IMR-90 (cell line): ENCODE data around the gene GSN. TPM values are rescaled to one million over a fixed set of nuclear protein-coding genes. Genes with fewer than 3 reads are reported as not detected.

Source experiments
- ATAC-seq: fragments of 200-7000 bp; cut with Tn5 transposase; 2 replicates; pipeline ENCODE4 v1.9.1; 2020; ENCODE audit warnings: low read depth, mild to moderate bottlenecking, moderate library complexity
- BruUV-seq: library from RNA; stranded (reverse); fragments of 400-500 nt; replicated peaks from 2 replicates; lab custom pipeline; 2021; lab: Mats Ljungman, UMichigan
- CTCF ChIA-PET: fragments of 300-600 bp; formaldehyde crosslinking; extraction: SDS; loops from one replicate; lab custom pipeline; 2021; ENCODE audit warnings: antibody characterized with exemption; lab: Yijun Ruan, JAX
- POLR2A ChIA-PET: fragments of 300-600 bp; sonication (Branson Sonifier 250); formaldehyde crosslinking; loops from one replicate; lab custom pipeline; 2022; ENCODE audit warnings: antibody characterized with exemption; ENCODE audit not compliant: unreplicated experiment; lab: Charles Lee
- DNase-seq: peaks from one replicate; pipeline ENCODE4 v3.0.0; 2013
- H2AFZ ChIP-seq: replicated peaks from 2 replicates; pipeline ENCODE3; 2013; ENCODE audit warnings: low read length, mild to moderate bottlenecking; ENCODE audit not compliant: poor library complexity
- H2AK5ac ChIP-seq: 2 replicates; pipeline ENCODE4 v1.6.1; 2013; ENCODE audit warnings: low read depth, low read length, inconsistent platforms
- H2AK9ac ChIP-seq: replicated peaks from 2 replicates; pipeline ENCODE3; 2013; ENCODE audit warnings: mild to moderate bottlenecking, low read depth, low read length, moderate library complexity; ENCODE audit not compliant: poor library complexity
- H2BK120ac ChIP-seq: 2 replicates; pipeline ENCODE4 v1.6.1; 2013; ENCODE audit warnings: low read depth, low read length, inconsistent platforms
- H2BK15ac ChIP-seq: 3 replicates; pipeline ENCODE4 v1.6.1; 2013; ENCODE audit warnings: low read depth, low read length, inconsistent platforms
- H2BK20ac ChIP-seq: 2 replicates; pipeline ENCODE4 v1.6.1; 2013; ENCODE audit warnings: low read depth, mild to moderate bottlenecking, inconsistent platforms, low read length, moderate library complexity
- H2BK5ac ChIP-seq: 2 replicates; pipeline ENCODE4 v1.6.1; 2013; ENCODE audit warnings: mild to moderate bottlenecking, low read depth, low read length, inconsistent platforms; ENCODE audit not compliant: poor library complexity, severe bottlenecking
- H3K14ac ChIP-seq: replicated peaks from 2 replicates; pipeline ENCODE4 v1.6.1; 2013; ENCODE audit warnings: low read depth, low read length, inconsistent platforms
- H3K18ac ChIP-seq: 2 replicates; pipeline ENCODE4 v1.6.1; 2013; ENCODE audit warnings: low read depth, low read length, control low read depth
- H3K23ac ChIP-seq: 2 replicates; pipeline ENCODE4 v1.6.1; 2013; ENCODE audit warnings: low read depth, low read length, inconsistent platforms
- H3K27ac ChIP-seq: 2 replicates; pipeline ENCODE4 v1.5.1; 2013; ENCODE audit warnings: mild to moderate bottlenecking, control low read depth, low read length; ENCODE audit not compliant: insufficient read depth
- H3K27me3 ChIP-seq: 2 replicates; pipeline ENCODE4 v1.6.1; 2013; ENCODE audit warnings: low read length; ENCODE audit not compliant: control insufficient read depth, insufficient read depth
- H3K36me3 ChIP-seq: 2 replicates; pipeline ENCODE4 v1.6.1; 2013; ENCODE audit warnings: low read length, mixed read lengths; ENCODE audit not compliant: control insufficient read depth, insufficient read depth
- H3K4ac ChIP-seq: 2 replicates; pipeline ENCODE4 v1.6.1; 2013; ENCODE audit warnings: low read depth, low read length, inconsistent platforms
- H3K4me1 ChIP-seq: 2 replicates; pipeline ENCODE4 v1.6.1; 2013; ENCODE audit warnings: low read length, mixed read lengths; ENCODE audit not compliant: control insufficient read depth, insufficient read depth
- H3K4me2 ChIP-seq: 2 replicates; pipeline ENCODE4 v1.6.1; 2013; ENCODE audit warnings: low read depth, mild to moderate bottlenecking, control low read depth, low read length, moderate library complexity
- H3K4me3 ChIP-seq: 2 replicates; pipeline ENCODE4 v1.5.1; 2013; ENCODE audit warnings: low read depth, mild to moderate bottlenecking, control low read depth, low read length, moderate library complexity; ENCODE audit not compliant: insufficient read depth
- H3K56ac ChIP-seq: 2 replicates; pipeline ENCODE4 v1.6.1; 2013; ENCODE audit warnings: low read length, inconsistent platforms; ENCODE audit not compliant: insufficient read depth; ENCODE audit errors: extremely low read depth
- H3K79me1 ChIP-seq, 2 experiments: 2 replicates each; pipeline ENCODE4 v1.6.1; 2013; ENCODE audit warnings: low read length in 2 of 2, inconsistent platforms in 1 of 2, low read depth in 1 of 2
- H3K9ac ChIP-seq: 2 replicates; pipeline ENCODE4 v1.6.1; 2013; ENCODE audit warnings: low read depth, low read length, control low read depth
- H3K9me1 ChIP-seq: 2 replicates; pipeline ENCODE4 v1.6.1; 2013; ENCODE audit warnings: low read length, inconsistent platforms; ENCODE audit not compliant: insufficient read depth
- H3K9me3 ChIP-seq: 2 replicates; pipeline ENCODE4 v1.6.1; 2013; ENCODE audit warnings: low read length; ENCODE audit not compliant: control insufficient read depth, insufficient read depth
- H4K20me1 ChIP-seq: 2 replicates; pipeline ENCODE4 v1.6.1; 2013; ENCODE audit warnings: low read length, inconsistent platforms; ENCODE audit not compliant: insufficient read depth
- H4K5ac ChIP-seq: 2 replicates; pipeline ENCODE4 v1.6.1; 2013; ENCODE audit warnings: mild to moderate bottlenecking, low read depth, low read length, control low read depth
- H4K8ac ChIP-seq, 2 experiments: 2 replicates each; pipeline ENCODE4 v1.6.1; 2013; ENCODE audit warnings: low read depth in 2 of 2, low read length in 2 of 2, control low read depth in 1 of 2, inconsistent platforms in 1 of 2
- H4K91ac ChIP-seq: 2 replicates; pipeline ENCODE4 v1.6.1; 2013; ENCODE audit warnings: low read depth, low read length, inconsistent platforms; ENCODE audit not compliant: insufficient read depth
- MAFK ChIP-seq: IDR thresholded peaks from 2 replicates; pipeline ENCODE4 v1.6.1; 2012; ENCODE audit warnings: low read depth, low read length, improper control_type of control experiment
- MXI1 ChIP-seq: IDR thresholded peaks from 2 replicates; pipeline ENCODE4 v1.6.1; 2012; ENCODE audit warnings: low read depth, mild to moderate bottlenecking, low read length, moderate library complexity, borderline replicate concordance
- NFE2L2 ChIP-seq: fragments of 150-350 bp; IDR thresholded peaks from 2 replicates; pipeline ENCODE4 v1.6.1; 2016; ENCODE audit warnings: low read depth, mild to moderate bottlenecking, low read length
- POLR2A ChIP-seq: IDR thresholded peaks from 2 replicates; pipeline ENCODE4 v1.6.1; 2012; ENCODE audit warnings: mild to moderate bottlenecking, low read depth, low read length
- RAD21 ChIP-seq: IDR thresholded peaks from 2 replicates; pipeline ENCODE4 v1.6.1; 2012; ENCODE audit warnings: low read length, improper control_type of control experiment
- SMC3 ChIP-seq: fragments of 150-350 bp; IDR thresholded peaks from 2 replicates; pipeline ENCODE4 v1.6.1; 2016; ENCODE audit warnings: low read depth, mild to moderate bottlenecking, antibody characterized with exemption, low read length, moderate library complexity
- WGBS, 2 experiments: methylation state at CpG; one replicate each; pipeline versions ENCODE4 v1.1.5 to v1.1.7; 2013; ENCODE audit warnings: missing lambda C conversion rate in 2 of 2; ENCODE audit not compliant: insufficient read length in 1 of 2; ENCODE audit errors: extremely low coverage in 2 of 2; 5-methylcytosine and 5-hydroxymethylcytosine counted together
- dilution Hi-C: fragments of 300-500 bp; cut with HindIII; formaldehyde crosslinking; loops from one replicate; pipeline ENCODE4 v1.14.3; 2018; ENCODE audit warnings: low sequenced_read_pairs; ENCODE audit not compliant: unreplicated experiment
- in situ Hi-C: fragments of 300-500 bp; cut with MboI; formaldehyde crosslinking; loops from 3 replicates; pipeline ENCODE4 v1.14.3; 2019; ENCODE audit warnings: low sequenced_read_pairs, inconsistent platforms, mixed read lengths
- intact Hi-C: fragments of 100-400 bp; cut with micrococcal nuclease; formaldehyde crosslinking; loops from 2 replicates; pipeline ENCODE4 v1.10.0; 2022
- polyA plus RNA-seq, 3 experiments: library from polyadenylated mRNA; depleted of rRNA; stranded (reverse); fragments of >200 nt; gene quantifications; 2 replicates each; pipeline ENCODE4 v1.2.3, GENCODE V29; 2012; ENCODE audit warnings: low replicate concordance in 1 of 3
- total RNA-seq: library from RNA; depleted of rRNA; stranded (reverse); fragments of >200 nt; gene quantifications from 2 replicates; pipeline ENCODE4 v1.2.3, GENCODE V29; 2012

Gene GSN
- total and polyA plus RNA-seq, 2 of the 4 experiments (the other 2 are of a cell fraction), result 495 to 547 TPM

DNA sequence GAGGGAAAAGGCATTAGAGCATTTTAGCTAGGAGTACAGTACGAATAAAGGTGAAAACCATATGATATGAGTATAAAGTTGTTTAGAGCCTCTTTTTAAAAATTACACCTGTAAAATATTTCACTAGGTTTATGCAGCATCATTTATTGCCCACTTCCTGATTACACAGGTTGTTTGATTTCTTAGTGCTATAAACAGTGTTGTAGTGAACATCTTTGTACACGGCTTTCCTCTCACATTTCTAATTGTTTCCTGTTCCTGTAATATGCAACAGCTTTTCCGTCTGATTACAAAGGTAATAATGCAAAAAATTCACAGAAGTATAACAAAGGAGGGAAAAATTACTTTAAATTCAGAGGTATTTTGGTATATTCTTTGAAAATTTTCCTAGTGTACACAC is 89.0 kb downstream of the GSN start:
- ChIA-PET POLR2A (no interaction called here), CTCF (interaction anchor here (0.9 kb wide), 1 partner anchor 144 kb away, joined by 3 read pairs; no protein-coding TSS in a partner anchor)
- Histone ChIP-seq H4K91ac (no peak overlapping the region), H3K27ac (no peak overlapping the region), H2BK20ac (no peak overlapping the region), H3K79me1 (peaks cover 27 to 65% of the 10 kb centered on the region in 2 experiments), H3K9ac (no peak overlapping the region), H3K9me1 (peaks cover 16% of the 10 kb centered on the region), H3K36me3 (peaks cover 27% of the 10 kb centered on the region), H2AFZ (no peak overlapping the region), H3K14ac (no peak overlapping the region), H4K20me1 (no peaks in the 10 kb centered on the region), H2AK9ac (no peak overlapping the region), H2AK5ac (no peak overlapping the region; the same call in 1 of the 2 replicates), H4K8ac (no peak overlapping the region), H3K4ac (no peak overlapping the region), H3K23ac (no peak overlapping the region), H3K56ac (no peak overlapping the region), H2BK120ac (no peak overlapping the region), H3K4me2 (no peak overlapping the region), H3K18ac (no peak overlapping the region), H3K27me3 (no peaks in the 10 kb centered on the region), H3K4me1 (peaks cover 19% of the 10 kb centered on the region), H3K9me3 (no peaks in the 10 kb centered on the region), H3K4me3 (no peak overlapping the region), H4K5ac (no peak overlapping the region), H2BK5ac (no peak overlapping the region), H2BK15ac (no peak overlapping the region)
- WGBS, 2 experiments, result no CpG with 5 or more reads among the region's 3 CpGs
- DNase-seq (no peak), ATAC-seq (no peak)
- in situ Hi-C loops, result no loop called here
- TF ChIP-seq RAD21, result no peak
- no peak for TF ChIP-seq SMC3
- TF ChIP-seq MXI1, result no peak
- no peak for TF ChIP-seq NFE2L2
- no peak for TF ChIP-seq MAFK
- no peak for TF ChIP-seq POLR2A
- intact Hi-C loops, result no loop called here
- dilution Hi-C loops, result no loop called here
- no TSS peak for BruUV-seq
